ELR (cell line): ENCODE data around the gene PTPRZ1.

ENCODE experiments used
- DNase-seq: peaks from one replicate; pipeline ENCODE4 v3.0.0-alpha.2; 2015; ENCODE audit warnings: low read depth

The PTPRZ1 gene

DNA sequence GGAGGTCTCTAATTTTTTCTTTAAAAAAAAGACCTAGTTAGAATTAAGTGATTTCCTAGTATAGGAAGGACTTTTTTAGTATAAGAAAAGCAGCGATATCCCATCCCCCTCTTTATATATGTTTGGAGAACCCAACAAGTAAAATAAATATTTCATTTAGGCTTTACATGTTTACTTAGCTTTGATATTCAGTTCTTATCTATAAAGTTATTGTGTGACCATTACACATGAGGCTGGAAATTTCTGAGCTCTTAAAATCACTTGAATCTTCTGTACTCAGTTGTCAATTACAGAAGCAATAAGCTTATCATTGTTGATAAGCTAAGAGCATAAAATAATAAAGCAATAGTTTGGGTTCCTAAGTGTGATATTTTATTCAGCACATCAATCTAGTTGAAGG lies 181.4 kb downstream of the PTPRZ1 start:
- DNase-seq = no peak

DNA sequence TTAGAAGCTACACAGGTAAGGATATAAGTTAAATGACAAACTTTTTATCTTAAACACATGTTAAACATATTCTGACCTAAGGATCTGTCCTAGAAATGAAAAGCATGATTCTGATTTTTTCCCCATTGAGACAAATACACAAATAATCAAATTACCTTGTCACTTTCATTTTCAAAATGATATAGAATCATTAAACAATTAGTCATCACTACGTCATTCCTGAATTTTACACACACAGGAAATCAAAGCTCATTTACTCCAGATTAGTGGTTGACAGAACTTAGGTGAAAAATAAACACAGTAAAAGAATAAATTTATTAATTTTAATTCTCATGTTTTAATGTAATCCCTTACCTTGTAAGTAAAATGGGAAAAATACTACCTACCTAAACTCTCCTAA lies 182.1 kb downstream of the PTPRZ1 start:
- DNase-seq = peak; percentile 43

DNA sequence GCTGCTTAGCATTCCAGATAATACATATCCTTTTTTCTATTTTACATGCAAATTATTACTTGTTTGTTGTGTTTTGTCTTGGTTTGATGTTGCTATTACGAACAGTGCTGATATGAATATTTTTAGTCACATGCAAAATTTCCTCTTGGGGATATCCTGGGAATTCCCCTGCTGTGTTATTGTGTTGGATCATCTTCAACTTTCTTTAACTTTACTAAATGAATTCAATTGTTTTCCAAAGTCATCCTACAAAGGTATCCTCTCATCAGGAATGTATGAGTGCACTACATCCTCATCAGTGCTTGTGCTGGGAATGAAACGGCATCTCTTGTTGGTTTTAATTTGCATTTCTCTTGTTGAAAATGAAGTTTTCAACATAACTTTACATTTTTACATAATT lies 184.0 kb downstream of the PTPRZ1 start:
- DNase-seq = peak; percentile 30

DNA sequence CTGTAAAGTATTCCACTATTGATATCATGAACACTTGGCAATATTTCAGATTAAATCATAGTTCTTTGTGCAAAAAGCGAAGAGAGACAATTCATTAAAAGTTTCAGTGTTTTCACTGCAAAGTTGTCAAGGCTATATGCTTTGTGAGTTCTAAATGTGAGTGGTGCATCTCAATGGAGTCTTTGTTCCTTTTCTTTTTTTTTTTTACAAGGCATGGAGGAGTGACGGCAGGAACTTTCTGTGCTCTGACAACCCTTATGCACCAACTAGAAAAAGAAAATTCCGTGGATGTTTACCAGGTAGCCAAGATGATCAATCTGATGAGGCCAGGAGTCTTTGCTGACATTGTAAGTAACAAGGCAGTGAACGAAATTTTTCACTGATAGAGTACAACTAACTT lies 186.6 kb downstream of the PTPRZ1 start:
- no peak for DNase-seq

DNA sequence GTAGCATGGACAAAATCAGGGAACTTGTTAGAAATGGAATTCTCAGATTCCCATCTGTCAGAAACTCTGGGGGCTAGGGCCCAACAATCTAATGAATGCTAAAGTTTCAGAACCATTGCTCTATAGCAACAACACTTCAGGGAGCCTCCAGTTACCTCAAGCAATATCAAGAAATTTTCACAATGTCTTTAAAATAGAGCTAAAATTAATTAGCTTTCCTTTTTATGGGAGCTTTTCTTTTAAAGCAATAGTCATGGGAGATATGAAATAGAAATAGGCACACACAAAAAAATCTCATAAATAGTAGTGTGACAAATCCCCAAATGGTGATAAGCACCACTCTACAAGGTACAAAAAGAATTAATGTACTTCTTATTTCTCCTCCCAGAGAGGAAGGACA lies 190.2 kb downstream of the PTPRZ1 start:
- no peak for DNase-seq

DNA sequence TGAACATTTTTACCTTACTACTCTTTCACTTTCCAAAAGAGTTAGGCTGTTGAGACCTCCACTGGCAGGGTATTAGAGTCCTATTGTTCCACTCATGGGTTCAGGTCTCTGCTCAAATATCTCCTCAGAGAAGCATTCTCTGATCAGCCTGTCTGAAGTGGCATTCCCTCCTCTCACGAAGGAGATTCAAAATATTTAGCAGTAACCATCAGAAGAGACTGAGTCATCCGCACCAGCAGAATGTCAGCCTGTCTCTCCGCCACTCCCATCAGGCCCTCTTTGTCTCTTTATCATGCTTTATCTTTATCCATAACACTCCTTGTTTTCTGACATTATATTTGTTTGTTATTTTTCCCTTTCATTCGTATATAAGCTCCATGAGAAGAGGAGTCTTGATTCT lies 192.0 kb downstream of the PTPRZ1 start:
- no peak for DNase-seq

DNA sequence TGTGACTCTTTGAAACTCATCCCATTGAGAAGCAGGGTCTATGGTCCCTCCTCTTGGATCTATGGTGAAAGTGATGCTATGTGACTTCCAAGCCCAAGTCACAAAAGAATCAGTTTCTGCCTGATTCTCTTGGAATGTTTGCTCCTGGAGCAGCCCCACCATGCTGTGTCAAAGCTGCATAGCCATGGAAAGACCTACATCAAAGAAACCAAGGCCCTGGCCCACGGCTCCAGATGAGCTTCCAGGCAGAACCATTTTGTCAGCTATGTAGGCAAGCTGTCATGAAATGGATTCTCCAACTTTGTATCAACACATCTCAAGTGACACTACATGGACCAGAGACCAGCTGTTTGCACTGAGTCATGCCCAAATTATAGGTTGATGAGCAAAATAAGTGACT lies 194.1 kb downstream of the PTPRZ1 start:
- DNase-seq = no peak

DNA sequence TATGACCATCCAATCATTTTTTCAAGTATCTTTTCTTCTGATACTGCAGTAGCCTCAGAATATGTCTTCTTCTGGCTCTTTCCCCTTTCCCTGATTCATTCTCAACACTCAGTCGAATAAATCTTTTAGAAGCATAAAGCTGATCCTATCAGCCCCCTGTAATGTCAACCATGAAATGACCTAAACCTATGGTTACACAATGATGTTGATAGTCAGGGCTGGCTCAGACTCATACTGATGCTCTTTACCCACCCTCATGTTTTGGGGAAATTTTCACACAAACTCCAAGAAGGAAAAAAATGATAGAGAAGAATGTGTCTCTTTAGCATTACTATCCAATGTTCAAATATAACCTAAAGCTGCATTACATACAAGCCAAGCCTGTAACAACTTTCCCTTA lies 195.1 kb downstream of the PTPRZ1 start:
- no peak for DNase-seq

DNA sequence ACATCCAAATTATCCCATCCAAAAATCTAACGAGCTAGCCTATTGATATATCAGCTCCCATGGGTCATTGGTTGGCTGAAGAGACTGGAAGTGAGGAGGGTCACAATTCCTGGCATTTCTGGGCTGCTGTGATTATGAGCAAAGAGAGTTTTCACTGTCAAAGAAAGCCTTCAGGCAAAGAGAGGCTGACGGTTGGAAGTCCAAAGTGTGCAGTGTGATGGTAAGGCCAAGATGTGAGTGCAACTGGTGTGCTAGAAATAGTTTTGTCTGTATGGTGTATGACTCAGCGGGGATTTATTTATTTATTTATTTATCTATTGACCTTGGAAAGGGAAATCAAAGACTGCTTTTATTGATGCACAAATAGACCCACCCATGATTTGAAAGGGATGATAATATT lies 196.0 kb downstream of the PTPRZ1 start:
- DNase-seq = no peak

DNA sequence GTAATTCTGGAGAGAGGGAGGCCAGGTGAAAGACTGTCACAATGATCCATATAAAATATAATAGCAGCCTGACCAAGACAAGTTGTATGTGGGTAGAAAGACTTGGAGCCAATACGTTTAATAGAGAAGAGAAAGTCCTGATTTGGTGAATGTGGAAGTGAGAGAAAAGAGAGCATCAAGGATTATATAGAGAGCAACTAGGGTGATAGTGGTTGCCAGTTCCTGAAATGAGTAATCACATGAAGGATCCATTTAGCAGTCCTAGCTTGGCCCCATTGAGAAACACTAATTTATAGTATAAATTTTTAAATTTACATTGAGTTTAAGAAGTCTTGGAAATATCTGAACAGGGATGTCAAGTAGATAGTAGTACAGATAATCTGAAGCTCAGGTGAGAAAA lies 197.1 kb downstream of the PTPRZ1 start:
- DNase-seq = no peak

DNA sequence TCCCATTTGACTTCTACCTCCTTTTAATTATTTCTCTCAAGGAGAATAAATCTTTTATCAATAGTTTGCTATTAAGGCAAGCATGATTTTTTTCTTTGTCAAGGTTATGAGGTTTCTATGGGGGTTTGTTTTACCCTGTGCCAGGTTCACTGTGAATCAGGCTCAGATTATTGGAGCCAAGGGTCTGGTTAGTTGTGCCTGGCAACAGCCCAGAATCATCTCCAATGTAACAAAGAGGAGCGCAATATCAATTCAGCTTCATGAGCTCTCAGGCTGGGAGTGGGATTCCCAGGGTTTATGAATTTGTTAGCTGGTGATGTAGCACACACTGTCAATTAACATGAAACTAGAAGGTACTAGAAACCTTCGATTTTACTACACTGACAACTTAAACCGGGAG lies 197.9 kb downstream of the PTPRZ1 start:
- no peak for DNase-seq

DNA sequence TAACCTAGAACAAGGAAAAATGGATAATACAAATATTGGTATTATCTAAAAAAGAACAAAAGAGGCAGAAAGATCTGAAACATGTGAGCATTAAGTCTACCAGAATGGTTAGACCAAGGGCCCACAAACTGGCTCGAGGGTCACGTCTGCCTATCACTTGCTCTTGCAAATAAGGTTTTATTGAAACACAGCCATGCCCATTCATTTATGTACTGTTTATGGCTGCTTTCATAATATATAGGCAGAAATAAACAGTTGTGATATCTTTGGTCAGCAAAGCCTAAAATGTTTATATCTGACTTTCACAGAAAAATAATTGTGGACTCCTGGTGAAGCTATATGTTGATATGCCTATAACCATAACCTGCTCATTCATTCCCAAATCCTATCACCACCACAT lies 199.3 kb downstream of the PTPRZ1 start:
- no peak for DNase-seq

DNA sequence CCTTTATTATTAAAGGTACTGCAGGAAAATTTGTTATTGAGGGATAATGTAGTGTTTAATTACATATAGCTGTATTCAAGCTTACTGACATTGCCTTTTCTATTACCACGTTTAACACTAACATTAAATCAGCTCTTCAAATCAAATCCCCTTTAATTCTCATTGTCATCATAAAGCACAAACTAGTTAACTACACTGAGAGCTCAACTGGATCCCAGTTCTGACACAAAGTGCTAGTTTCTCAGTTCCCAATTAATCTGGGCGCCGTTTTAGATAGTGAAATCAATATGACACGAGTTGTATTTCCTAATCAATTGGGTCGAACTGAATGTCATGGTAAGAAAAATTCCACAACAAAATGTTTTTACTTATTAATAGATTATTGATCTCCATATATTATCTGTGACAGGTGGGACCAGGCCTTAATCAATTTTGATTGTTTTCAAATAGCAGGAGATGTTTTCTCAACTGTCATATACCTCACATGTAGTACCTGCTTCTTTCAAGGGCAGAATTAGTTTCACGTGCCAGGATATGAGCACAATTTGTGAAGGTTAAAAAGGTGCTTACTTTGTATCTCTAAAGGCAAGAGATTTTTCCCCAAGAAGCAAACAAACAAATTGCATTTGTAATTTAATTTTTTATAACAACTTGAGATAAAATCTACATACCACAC lies 200.1 kb downstream of the PTPRZ1 start:
- DNase-seq = no peak

DNA sequence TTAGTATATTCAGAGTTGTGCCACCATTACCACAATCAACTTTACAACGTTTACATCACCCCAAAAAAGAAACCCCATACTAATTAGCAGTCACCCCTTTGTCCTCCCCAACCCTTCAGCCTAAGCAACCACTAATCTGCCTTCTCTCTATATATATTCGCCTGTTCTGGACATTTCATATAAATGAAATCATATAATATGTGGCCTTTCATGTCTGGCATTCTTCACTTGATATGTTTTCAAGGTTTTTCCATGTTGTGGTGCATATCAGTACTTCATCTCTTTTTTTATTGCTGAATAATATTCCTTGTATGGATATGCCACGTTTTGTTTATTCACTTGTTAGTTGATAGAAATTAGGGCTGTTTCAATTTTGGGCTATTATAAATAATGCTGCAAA lies 200.7 kb downstream of the PTPRZ1 start:
- DNase-seq = no peak

DNA sequence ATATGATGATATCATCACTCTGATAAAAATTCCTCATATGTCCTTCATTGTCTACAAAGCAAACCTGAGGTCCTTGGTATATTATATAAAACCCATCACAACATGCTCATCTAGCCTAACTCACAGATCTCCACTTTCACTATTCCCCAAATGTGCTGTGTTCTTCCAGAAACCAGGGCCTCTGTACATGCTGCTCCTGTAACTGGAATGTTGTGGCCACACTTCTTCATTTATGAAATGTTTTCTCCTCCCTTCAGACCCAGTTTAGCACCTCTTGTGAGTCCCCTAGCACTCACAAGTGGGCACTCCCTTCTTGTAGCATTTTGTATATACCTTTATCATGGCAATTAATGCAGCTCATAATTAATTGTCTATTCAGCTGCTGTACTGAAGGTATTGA lies 209.2 kb downstream of the PTPRZ1 start:
- no peak for DNase-seq

DNA sequence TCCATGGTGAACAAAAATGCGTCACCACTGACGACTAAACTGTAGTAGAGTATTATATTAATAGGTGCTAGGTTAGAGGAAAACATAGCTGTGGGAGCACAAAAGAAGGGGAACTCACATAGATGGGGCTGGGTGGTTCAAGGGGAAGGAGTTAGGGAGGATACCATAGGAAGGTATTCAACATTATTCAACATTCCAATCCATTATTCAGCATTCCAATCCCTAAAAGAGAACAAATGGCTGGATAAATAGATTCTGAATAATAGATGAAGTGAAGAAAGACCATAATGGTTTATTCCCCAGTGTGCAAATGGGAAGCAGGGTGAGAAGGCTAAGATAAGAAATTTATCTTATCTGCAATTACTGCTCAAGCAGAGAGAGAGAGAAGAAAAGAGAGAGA lies 209.7 kb downstream of the PTPRZ1 start:
- no peak for DNase-seq

DNA sequence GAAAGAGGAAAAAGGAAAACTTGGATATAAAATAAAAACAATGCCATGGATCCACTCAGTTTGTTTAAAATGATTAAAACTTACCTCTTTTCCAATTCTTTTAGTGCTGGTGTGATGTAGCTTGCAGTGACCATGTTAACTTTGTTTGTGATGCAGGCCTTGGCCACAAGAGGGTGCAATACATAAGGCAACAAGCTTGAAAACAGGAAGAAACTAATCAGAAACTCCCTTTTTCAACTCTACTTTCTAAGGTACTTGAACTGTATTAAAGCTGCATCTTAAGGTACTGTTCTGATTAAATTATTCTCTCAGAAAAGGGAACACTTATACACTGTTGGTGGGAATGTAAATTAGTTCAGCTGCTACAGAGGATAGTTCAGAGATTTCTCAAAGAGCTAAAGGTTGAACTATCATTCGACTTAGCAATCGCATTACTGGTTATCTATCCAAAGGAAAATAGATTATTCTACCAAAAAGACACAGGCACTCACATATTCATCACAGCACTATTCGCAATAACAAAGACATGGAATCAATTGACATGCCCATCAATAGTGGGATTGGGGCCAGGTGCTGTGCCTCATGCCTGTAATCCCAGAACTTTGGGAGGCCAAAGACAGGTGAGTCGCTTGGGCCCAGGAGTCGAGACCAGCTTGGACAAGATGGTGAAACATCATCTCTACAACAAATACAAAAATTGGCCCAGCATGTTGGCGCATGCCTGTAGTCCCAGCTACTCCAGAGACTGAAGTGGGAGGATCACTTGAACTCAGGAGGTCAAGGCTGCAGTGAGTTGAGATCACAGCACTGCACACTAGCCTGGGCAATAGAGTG lies 220.2 kb downstream of the PTPRZ1 start:
- DNase-seq = peak; percentile 68

DNA sequence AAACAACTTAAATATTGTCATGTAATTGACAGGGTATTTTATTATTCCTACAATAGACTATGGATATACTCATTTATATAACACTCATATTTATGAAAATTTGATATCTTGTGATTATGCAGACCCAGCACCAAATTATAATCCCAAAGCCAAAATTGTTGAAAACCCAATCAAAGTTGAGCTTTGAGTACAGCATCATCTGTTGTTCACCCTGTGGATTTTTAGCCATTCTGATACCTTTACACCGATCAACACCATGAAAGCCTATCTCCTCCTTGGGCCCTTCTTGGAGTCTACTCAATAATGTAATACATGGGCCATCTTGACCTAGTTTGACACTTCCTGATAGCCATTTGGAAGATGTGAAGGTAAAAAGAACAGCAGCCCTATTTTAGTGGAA lies 221.6 kb downstream of the PTPRZ1 start:
- DNase-seq = no peak

DNA sequence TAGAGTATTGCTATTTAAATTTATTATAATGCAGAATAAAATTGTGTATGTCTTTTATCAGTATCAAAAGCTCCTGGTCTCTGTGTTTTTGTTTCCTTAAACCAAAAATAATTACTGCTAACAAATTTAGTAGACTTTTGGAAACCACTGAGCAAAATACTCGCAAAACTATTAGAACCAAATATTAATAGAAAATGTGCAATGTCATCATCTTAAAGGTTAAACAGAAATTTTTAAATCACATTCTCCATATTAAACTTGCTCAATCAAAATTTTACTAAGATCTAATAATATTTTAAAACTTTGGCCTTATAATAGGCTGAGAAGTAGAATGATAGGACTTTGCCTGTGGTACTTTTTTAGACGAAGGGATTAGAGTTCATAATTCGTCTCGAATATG lies 222.7 kb downstream of the PTPRZ1 start:
- DNase-seq = no peak

DNA sequence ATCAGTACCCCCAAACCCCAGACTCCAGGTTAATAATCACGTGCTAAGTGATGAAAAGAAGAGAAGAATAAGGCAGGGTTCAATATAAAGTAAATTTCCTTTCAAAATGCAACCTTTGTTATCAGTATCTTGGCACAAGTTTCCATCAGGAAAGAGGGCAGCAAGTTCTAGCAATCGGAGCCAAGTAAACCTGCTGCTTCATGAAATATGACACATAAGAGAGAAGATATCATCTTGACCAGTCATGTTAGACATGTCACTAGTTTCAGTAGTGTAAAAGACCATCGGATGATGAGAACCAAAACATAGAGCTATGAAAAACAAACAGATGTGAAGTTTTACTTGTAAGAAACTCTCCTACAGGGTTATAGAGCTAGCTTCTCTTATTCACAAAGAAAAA lies 227.1 kb downstream of the PTPRZ1 start:
- no peak for DNase-seq

DNA sequence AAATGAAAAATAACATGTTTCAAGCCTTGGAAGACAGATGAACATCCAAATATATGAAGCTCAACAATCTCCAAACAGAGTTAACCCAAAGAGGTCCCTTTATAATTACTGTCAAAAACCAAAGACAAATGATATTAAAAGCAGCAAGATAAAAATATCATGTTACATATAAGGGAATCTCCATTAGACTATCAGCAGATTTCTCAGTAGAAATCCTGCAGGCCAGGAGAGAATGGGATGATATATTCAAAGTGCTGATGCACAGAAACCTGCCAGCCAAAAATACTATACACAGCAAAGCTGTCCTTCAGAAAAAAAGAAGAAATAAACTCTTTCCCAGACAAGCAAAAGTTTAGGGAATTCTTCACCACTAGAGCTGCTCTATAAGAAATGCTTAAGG lies 230.1 kb downstream of the PTPRZ1 start:
- no peak for DNase-seq
